CD4-positive, alpha-beta T cell treated with Interleukin-15 for 1 hour (primary cell): ENCODE data around the gene XRRA1.
A peak's percentile ranks its signal among the peaks of the same experiment; 100 is the strongest.

ENCODE experiments used
- DNase-seq: peaks from one replicate; pipeline ENCODE4 v3.0.0-alpha.2; 2020

XRRA1 gene

DNA sequence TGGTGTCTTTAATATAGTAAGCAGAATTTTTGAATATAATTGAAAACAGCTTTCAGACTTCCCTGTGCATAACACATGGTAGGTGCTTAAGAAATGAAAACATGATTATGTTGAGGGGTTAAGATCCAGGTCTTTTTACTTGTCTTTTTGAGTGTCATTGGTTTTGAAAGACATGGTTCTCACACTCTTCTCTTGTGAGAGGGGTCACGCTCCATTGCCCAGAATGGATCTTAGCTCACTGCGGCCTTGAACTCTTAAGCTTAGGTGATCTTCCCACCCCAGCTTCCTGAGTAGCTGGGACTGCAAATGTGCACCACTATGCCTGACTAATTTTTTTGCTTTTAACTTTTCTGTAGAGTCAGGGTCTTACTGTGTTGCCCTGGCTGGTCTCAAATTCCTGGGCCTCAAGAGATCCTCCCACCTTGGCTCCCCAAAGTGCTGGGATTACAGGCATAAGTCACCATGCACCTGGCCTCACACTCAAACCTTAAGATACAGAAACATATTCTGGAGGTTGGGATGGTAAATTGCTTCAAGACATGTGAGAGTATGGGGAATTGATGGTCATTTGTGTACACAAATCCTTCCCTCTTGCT, 1.6 kb upstream of the XRRA1 start:
- no peak for DNase-seq

GRCh38 chr11:74949753-74950137, 854 bp upstream of the XRRA1 start:
- no peak for DNase-seq

- DNase-seq = no peak
These were observed 369 bp downstream of the XRRA1 start for GRCh38 chr11:74948546-74948897.

- DNase-seq = no peak
These were observed 6.7 kb downstream of the XRRA1 start for GRCh38 chr11:74942073-74942759.

GRCh38 chr11:74941492-74941891, 7.4 kb downstream of the XRRA1 start:
- DNase-seq = no peak

- DNase-seq = no peak
These were observed 11.0 kb downstream of the XRRA1 start for GRCh38 chr11:74937696-74938475.

- DNase-seq = no peak
These were observed 11.9 kb downstream of the XRRA1 start for GRCh38 chr11:74936976-74937375.

DNA sequence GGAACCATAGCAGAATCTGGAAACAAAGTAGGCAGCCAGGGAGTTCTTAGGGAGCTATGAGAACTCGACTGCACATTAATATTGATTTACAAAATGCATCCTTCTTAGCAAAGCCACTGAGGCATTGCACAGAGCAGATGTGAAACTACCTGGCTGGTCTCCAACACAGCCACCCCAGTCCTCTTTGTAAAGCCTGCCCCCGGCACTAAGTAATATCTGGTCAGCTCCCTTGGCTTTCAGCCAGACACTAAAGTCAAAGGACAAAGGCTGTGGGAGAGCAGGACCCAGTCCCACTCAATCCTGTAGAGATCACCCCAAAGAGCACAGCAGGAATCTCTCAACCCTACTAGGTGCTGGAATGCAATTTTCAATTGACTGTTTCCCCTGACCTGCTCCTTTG, 12.8 kb downstream of the XRRA1 start:
- no peak for DNase-seq

- no peak for DNase-seq
These were observed 13.6 kb downstream of the XRRA1 start for GRCh38 chr11:74935285-74935684.

DNA sequence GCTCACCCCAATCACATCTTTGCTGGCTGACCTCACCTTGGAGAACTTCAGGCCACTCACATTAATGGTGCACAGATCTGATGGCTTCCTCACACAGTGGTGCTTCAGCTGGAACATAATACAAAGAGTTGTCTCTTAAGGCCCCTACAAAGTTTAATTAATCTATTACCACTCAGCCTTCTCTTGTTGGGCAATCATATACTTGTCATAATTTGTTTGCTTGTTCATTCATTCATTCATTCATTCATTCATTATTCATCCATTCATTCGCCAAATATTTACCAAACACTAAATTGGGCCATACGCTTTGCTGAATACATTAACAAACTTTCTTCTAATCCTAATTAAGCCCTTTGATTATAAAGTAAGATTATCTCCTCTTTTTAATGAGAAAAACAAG, 15.1 kb downstream of the XRRA1 start:
- no peak for DNase-seq

GRCh38 chr11:74932797-74933196, 16.1 kb downstream of the XRRA1 start:
- no peak for DNase-seq

DNA sequence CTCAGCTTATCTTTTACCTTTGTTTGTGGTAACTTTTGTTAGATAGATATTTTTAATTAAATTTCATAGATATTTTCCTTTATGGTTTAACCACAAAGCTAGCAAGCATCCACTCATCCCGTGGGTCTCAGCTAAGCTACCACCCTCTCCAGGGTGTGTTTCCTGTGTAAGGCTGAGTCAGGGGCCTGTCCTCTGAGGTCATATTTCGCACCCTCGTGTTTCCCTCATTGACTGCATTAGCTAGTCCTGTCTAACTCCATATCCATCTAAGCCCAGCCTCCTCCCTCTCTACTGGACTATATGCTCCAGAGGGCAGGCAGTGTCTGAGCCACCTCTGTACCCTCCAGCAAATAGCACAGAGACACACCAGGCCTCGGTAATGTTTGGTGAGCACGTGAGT, 16.7 kb downstream of the XRRA1 start:
- no peak for DNase-seq

GRCh38 chr11:74929431-74930363, 19.2 kb downstream of the XRRA1 start:
- DNase-seq = peak; percentile 61

GRCh38 chr11:74927496-74927895, 21.4 kb downstream of the XRRA1 start:
- no peak for DNase-seq

GRCh38 chr11:74926304-74927030, 22.4 kb downstream of the XRRA1 start:
- no peak for DNase-seq

DNA sequence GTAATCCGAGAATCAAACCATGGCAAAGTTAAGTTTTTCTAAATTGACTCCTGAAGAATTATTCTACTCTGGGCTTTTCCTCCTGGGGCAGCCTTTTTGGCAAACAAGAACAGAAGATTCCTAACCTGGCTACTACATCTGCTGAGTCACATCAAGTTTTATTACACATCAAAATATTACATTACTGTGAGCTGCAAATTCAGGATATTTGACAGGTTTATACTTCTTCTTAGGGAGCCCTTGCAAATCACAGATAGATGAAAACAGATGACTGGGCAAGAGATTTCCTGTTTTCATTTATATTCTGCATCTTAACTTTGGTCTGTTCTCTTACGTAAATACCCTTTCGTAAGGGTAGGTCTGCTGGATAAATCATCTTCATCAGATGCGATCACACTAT, 23.6 kb downstream of the XRRA1 start:
- no peak for DNase-seq

DNA sequence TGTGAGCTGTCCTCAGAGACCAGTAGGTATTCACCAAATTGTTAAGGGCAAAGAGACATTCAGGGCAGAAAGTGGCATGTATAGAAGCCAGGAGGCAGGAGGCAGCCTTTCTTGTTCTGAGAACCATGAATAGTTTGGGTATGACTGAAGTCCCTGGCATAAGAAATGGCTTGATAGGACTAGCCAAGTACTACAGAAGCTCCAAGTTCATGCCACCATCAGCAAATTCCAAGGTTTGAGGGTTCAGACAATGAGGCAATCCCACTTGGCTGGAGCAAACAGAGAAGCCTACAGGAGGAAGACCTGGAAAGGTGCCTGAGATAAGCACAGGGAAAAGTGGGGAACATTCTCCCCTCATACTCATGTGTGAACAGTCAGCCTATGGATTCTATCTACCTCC, 25.8 kb downstream of the XRRA1 start:
- no peak for DNase-seq

- no peak for DNase-seq
These were observed 39.1 kb downstream of the XRRA1 start for GRCh38 chr11:74909812-74910211.

GRCh38 chr11:74909385-74909784, 39.5 kb downstream of the XRRA1 start:
- no peak for DNase-seq

DNA sequence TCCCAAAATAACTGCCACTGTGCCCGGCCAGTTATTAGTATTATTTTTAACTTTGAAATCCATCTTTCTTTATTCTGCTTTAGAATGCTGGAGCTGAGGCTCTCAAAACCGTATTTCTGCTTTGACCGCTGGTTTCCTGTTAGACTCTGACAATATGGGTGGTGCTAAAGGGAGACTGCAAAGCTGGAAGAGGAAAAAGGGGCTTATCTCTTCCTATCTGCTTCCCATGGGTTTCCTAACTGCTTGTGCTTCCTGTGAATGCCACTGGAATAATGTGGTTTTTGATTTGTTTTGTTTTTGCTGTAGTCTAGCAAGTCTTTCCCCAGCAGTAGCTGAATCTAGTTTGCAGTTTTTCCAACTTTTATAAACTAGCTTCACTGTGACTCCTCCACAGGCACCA, 43.6 kb downstream of the XRRA1 start:
- DNase-seq = no peak

GRCh38 chr11:74902342-74902741, 46.5 kb downstream of the XRRA1 start:
- no peak for DNase-seq

GRCh38 chr11:74896311-74896710, 52.6 kb downstream of the XRRA1 start:
- DNase-seq = no peak
